Body of pancreas (tissue), 4 donors: Measurements from ENCODE around the gene REM2. TPM values are rescaled to one million over a fixed set of nuclear protein-coding genes. Genes with fewer than 3 reads are reported as not detected.

Experiments used
- ATAC-seq: fragments of 150-250 bp; one replicate; pipeline ENCODE4 v1.9.1; 2016
- DNase-seq, 4 donors: peaks; one replicate each; pipeline ENCODE4 v3.0.0-alpha.2; 2019
- H3K27ac ChIP-seq, 4 donors: fragments of 200-600 bp; sonication (generic); 1 replicate in 3 of 4; 2 replicates in 1 of 4; pipeline versions ENCODE4 v1.5.1 to v1.6.1; 2016 to 2019; ENCODE audit warnings: mild to moderate bottlenecking in 1 of 4, mixed read lengths in 1 of 4, moderate library complexity in 1 of 4
- H3K27me3 ChIP-seq, 2 donors: fragments of 200-600 bp; sonication (generic); one replicate each; pipeline ENCODE4 v1.6.0; 2016; ENCODE audit warnings: mild to moderate bottlenecking in 1 of 2
- H3K36me3 ChIP-seq, 2 donors: fragments of 200-600 bp; sonication (generic); replicated peaks in 1 of 2; 2 replicates each; pipeline ENCODE4 v1.5.1; 2016; ENCODE audit warnings: low read depth in 2 of 2; ENCODE audit not compliant: insufficient read depth in 1 of 2
- H3K4me1 ChIP-seq: fragments of 200-600 bp; sonication (generic); one replicate; pipeline ENCODE4 v1.6.0; 2016
- H3K4me3 ChIP-seq, 2 donors: fragments of 200-600 bp; sonication (generic); 1 replicate in 1 of 2; 2 replicates in 1 of 2; pipeline ENCODE4 v1.5.1; 2016 to 2019
- H3K9me3 ChIP-seq, 3 donors: fragments of 200-600 bp; sonication (generic); 1 replicate in 2 of 3; 2 replicates in 1 of 3; pipeline ENCODE4 v1.5.1; 2016
- CTCF ChIP-seq, 7 experiments: fragments of 450-650 bp in 4 of 7; fragments of 200-600 bp in 3 of 7; sonication (generic) in 3 of 7; IDR thresholded peaks; one replicate each; pipeline ENCODE4 v1.5.1; 2016 to 2019; ENCODE audit warnings: antibody characterized with exemption in 7 of 7
- POLR2A ChIP-seq, 3 donors: fragments of 450-650 bp; IDR thresholded peaks; one replicate each; pipeline ENCODE4 v1.6.1; 2016; ENCODE audit warnings: antibody characterized with exemption in 3 of 3, mild to moderate bottlenecking in 2 of 3
- WGBS, 2 donors: methylation state at CpG; one replicate each; pipeline ENCODE4 v1.1.5; 2017; 5-methylcytosine and 5-hydroxymethylcytosine counted together
- intact Hi-C: fragments of 100-400 bp; cut with DNase I; formaldehyde crosslinking; loops from one replicate; pipeline ENCODE4 v1.15.1; 2023
- total RNA-seq, 2 donors: library from RNA; depleted of rRNA; stranded (reverse); fragments of >200 nt; gene quantifications; one replicate each; pipeline ENCODE4 v1.1.0, GENCODE V29; 2016

Gene REM2
- total RNA-seq, 2 donors from 2014 or later: not detected

- Histone ChIP-seq H3K27me3 (no peaks in the 10 kb centered on the region), H3K36me3 (no peaks in the 10 kb centered on the region), H3K9me3 (no peaks in the 10 kb centered on the region), H3K27ac (no peak overlapping the region), H3K4me1 (no peaks in the 10 kb centered on the region), H3K4me3 (no peak overlapping the region)
- no peak for DNase-seq
- TF ChIP-seq CTCF (IDR thresholded peaks at IDR 0.05) (no peak), POLR2A (IDR thresholded peaks at IDR 0.05) (no peak)
- no peak for ATAC-seq
- intact Hi-C loops: no loop called here
- 100% methylated on average over 1 of the region's 1 CpG for WGBS, 2 donors
Measured at GRCh38 chr14:22895402-22895801, 12.4 kb downstream of the REM2 start.

- Histone ChIP-seq H3K4me3 (no peak overlapping the region), H3K27me3 (no peaks in the 10 kb centered on the region), H3K27ac (no peak overlapping the region), H3K4me1 (no peaks in the 10 kb centered on the region), H3K36me3 (peaks cover 6 to 7% of the 10 kb centered on the region in 2 donors), H3K9me3 (no peaks in the 10 kb centered on the region)
- intact Hi-C loops: no loop called here
- ATAC-seq (no peak), DNase-seq (no peak)
- WGBS, 2 donors: 28 to 41% methylated on average over 5 of the region's 5 CpGs
- TF ChIP-seq POLR2A (IDR thresholded peaks at IDR 0.05): no peak
- no peak for TF ChIP-seq CTCF (IDR thresholded peaks at IDR 0.05)
Measured at GRCh38 chr14:22896356-22896755, 13.3 kb downstream of the REM2 start.

- no peak overlapping the region for H3K4me3 ChIP-seq
- H3K4me1 ChIP-seq: no peaks in the 10 kb centered on the region
- no peaks in the 10 kb centered on the region for H3K9me3 ChIP-seq
- intact Hi-C loops: no loop called here
- no peak for TF ChIP-seq POLR2A (IDR thresholded peaks at IDR 0.05)
- TF ChIP-seq CTCF (IDR thresholded peaks at IDR 0.05): no peak
- H3K27ac ChIP-seq: no peak overlapping the region
- DNase-seq (no peak), ATAC-seq (no peak)
- 56 to 72% methylated on average over 3 of the region's 3 CpGs for WGBS, 2 donors
- no peaks in the 10 kb centered on the region for H3K27me3 ChIP-seq
- peaks cover 9 to 10% of the 10 kb centered on the region in 2 donors for H3K36me3 ChIP-seq
Measured at GRCh38 chr14:22896760-22897159, 13.7 kb downstream of the REM2 start.

- DNase-seq (no peak), ATAC-seq (no peak)
- Histone ChIP-seq H3K4me1 (no peaks in the 10 kb centered on the region), H3K36me3 (peaks cover 10% of the 10 kb centered on the region in 2 donors), H3K27ac (no peak overlapping the region), H3K27me3 (no peaks in the 10 kb centered on the region), H3K9me3 (no peaks in the 10 kb centered on the region), H3K4me3 (no peak overlapping the region)
- intact Hi-C loops: no loop called here
- 31 to 50% methylated on average over 1 of the region's 1 CpG for WGBS, 2 donors
- TF ChIP-seq POLR2A (IDR thresholded peaks at IDR 0.05) (no peak), CTCF (IDR thresholded peaks at IDR 0.05) (no peak)
Measured at GRCh38 chr14:22897357-22897756, 14.3 kb downstream of the REM2 start.

GRCh38 chr14:22898302-22899090, 15.5 kb downstream of the REM2 start:
- no peak for ATAC-seq

More at GRCh38 chr14:22898302-22899090, 15.5 kb downstream of the REM2 start:
- no peaks in the 10 kb centered on the region for H3K27me3 ChIP-seq
- no peak for DNase-seq
- intact Hi-C loops: no loop called here
- no peak overlapping the region for H3K4me3 ChIP-seq
- TF ChIP-seq CTCF (IDR thresholded peaks at IDR 0.05): no peak
- TF ChIP-seq POLR2A (IDR thresholded peaks at IDR 0.05): no peak
- peaks cover 10% of the 10 kb centered on the region in 2 donors for H3K36me3 ChIP-seq
- WGBS, 2 donors: 66 to 69% methylated on average over 8 of the region's 8 CpGs
- H3K4me1 ChIP-seq: peaks cover 7% of the 10 kb centered on the region
- no peaks in the 10 kb centered on the region for H3K9me3 ChIP-seq
- no peak overlapping the region for H3K27ac ChIP-seq
